Chondrocyte (in vitro differentiated cells): Measurements from ENCODE around the gene MYH11. TPM values are rescaled to one million over a fixed set of nuclear protein-coding genes. Genes with fewer than 3 reads are reported as not detected.
A peak's percentile ranks its signal among the peaks of the same experiment; 100 is the strongest.

Experiments used
- DNase-seq: peaks from one replicate; pipeline ENCODE4 v3.0.0; 2021; ENCODE audit warnings: mixed read lengths, low spot score
- H3K27ac Mint-ChIP-seq: one replicate; pipeline ENCODE4 v1.8.0; 2021; ENCODE audit warnings: mild to moderate bottlenecking, moderate library complexity, mixed read lengths; ENCODE audit not compliant: unreplicated experiment
- H3K27me3 Mint-ChIP-seq: 2 replicates; pipeline ENCODE4 v1.8.0; 2021; ENCODE audit warnings: low read depth, mixed read lengths
- H3K36me3 Mint-ChIP-seq: 2 replicates; pipeline ENCODE4 v1.8.0; 2021; ENCODE audit warnings: low read depth, mixed read lengths
- H3K4me1 Mint-ChIP-seq: 2 replicates; pipeline ENCODE4 v1.8.0; 2021; ENCODE audit warnings: low read depth, mild to moderate bottlenecking, mixed read lengths
- H3K4me3 Mint-ChIP-seq: one replicate; pipeline ENCODE4 v1.8.0; 2021; ENCODE audit warnings: mild to moderate bottlenecking, moderate library complexity, mixed read lengths; ENCODE audit not compliant: unreplicated experiment
- H3K9me3 Mint-ChIP-seq: 2 replicates; pipeline ENCODE4 v1.8.0; 2021; ENCODE audit warnings: low read depth, mixed read lengths
- total RNA-seq: library from RNA; stranded (reverse); gene quantifications from 3 replicates; pipeline ENCODE4 v1.2.1, GENCODE V29; 2021
- TF ChIP-seq, protein P1 (sequence below): fragments of 200-600 bp; sonication (generic); IDR thresholded peaks from 2 replicates; pipeline ENCODE4 v1.5.0; 2021; ENCODE audit warnings: antibody characterized with exemption, mild to moderate bottlenecking, moderate library complexity

The MYH11 gene
- total RNA-seq, 1 donor from 2014 or later: 58.3 TPM

DNA sequence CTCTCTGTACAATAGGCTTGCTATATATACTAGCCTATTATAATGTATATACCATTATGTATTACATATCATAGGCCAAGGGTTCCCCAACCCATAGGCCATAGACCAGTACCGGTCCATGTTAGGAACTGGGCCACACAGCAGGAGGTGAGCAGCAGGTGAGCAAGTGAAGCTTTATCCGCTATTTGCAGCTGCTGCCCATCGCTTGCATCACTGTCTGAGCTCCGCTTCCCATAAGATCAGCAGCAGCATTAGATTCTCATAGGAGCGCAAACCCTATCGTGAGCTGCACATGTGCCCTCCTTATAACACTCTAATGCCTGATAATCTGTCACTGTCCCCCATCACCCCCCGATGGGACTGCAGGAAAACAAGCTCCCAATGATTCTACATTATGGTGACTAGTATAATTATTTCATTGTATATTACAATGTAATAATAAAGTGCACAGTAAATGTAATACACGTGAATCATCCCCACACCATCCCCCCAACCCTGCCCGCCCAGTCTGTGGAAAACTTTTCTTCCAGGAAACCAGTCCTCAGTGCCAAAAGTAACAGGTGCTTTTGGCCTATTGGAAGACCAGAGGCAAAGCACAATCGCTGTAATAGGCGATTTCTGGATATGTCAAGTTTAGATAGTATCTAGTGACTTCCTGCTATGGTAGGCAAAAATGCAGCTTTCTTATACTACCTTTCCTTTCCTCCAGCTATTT is 84.1 kb downstream of the MYH11 start:
- TF ChIP-seq, protein P1, sequence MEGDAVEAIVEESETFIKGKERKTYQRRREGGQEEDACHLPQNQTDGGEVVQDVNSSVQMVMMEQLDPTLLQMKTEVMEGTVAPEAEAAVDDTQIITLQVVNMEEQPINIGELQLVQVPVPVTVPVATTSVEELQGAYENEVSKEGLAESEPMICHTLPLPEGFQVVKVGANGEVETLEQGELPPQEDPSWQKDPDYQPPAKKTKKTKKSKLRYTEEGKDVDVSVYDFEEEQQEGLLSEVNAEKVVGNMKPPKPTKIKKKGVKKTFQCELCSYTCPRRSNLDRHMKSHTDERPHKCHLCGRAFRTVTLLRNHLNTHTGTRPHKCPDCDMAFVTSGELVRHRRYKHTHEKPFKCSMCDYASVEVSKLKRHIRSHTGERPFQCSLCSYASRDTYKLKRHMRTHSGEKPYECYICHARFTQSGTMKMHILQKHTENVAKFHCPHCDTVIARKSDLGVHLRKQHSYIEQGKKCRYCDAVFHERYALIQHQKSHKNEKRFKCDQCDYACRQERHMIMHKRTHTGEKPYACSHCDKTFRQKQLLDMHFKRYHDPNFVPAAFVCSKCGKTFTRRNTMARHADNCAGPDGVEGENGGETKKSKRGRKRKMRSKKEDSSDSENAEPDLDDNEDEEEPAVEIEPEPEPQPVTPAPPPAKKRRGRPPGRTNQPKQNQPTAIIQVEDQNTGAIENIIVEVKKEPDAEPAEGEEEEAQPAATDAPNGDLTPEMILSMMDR: no peak

DNA sequence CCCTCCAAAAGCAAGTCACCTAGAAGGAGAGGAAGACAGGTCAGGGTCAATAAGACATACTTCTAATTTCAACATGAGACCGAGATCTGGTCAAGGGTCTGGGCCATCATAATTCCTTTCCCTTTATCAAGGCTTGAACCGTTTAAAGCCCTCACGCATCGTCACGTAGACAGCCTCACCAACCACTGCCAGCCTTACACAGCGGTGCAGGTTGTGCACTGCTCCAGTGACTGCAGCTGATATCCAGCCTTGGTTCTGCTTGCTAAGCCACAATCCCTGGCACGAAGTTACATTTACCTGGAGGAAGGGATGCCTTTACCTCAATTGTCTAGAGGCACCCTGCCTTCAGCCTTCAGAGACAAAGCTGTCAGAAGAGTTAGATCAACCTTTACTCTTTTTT is 85.1 kb downstream of the MYH11 start:
- no peak overlapping the region for H3K27ac Mint-ChIP-seq
- peaks cover 15% of the 10 kb centered on the region for H3K4me1 Mint-ChIP-seq
- no peak for DNase-seq
- peaks cover 8% of the 10 kb centered on the region for H3K36me3 Mint-ChIP-seq
- no peaks in the 10 kb centered on the region for H3K9me3 Mint-ChIP-seq
- TF ChIP-seq, protein P1: no peak
- H3K4me3 Mint-ChIP-seq: no peak overlapping the region
- peaks cover 5% of the 10 kb centered on the region for H3K27me3 Mint-ChIP-seq

More for the DNA sequence above, 84.1 kb downstream of the MYH11 start:
- H3K4me1 Mint-ChIP-seq: peaks cover 15% of the 10 kb centered on the region
- no peak for DNase-seq
- no peak overlapping the region for H3K4me3 Mint-ChIP-seq
- H3K9me3 Mint-ChIP-seq: no peaks in the 10 kb centered on the region
- peaks cover 6% of the 10 kb centered on the region for H3K27me3 Mint-ChIP-seq
- H3K36me3 Mint-ChIP-seq: peaks cover 5% of the 10 kb centered on the region
- H3K27ac Mint-ChIP-seq: no peak overlapping the region

DNA sequence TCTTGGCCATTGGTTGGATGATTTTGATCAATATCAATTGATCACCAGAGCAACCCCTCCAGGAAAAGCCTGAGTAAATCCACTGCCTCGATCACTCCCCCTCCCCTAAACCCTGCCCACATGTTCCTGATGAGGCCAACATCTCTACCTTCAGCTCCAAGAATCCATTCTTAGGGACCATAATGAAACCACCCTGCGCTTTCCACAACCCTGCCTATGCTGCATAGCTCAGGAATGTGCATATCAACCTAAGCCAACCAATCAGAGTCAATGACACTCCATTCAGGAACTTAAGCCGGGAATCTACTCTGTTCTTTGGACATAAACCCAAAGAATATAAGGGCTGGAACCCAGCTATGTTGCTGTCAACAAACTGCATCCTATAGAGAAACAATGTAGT is 86.3 kb downstream of the MYH11 start:
- Mint-ChIP-seq H3K27me3 (peaks cover 2% of the 10 kb centered on the region), H3K9me3 (no peaks in the 10 kb centered on the region), H3K36me3 (peaks cover 8% of the 10 kb centered on the region), H3K4me1 (peaks cover 17% of the 10 kb centered on the region), H3K4me3 (no peak overlapping the region), H3K27ac (peak overlapping the region; percentile 58)
- DNase-seq: no peak
- TF ChIP-seq, protein P1: no peak

DNA sequence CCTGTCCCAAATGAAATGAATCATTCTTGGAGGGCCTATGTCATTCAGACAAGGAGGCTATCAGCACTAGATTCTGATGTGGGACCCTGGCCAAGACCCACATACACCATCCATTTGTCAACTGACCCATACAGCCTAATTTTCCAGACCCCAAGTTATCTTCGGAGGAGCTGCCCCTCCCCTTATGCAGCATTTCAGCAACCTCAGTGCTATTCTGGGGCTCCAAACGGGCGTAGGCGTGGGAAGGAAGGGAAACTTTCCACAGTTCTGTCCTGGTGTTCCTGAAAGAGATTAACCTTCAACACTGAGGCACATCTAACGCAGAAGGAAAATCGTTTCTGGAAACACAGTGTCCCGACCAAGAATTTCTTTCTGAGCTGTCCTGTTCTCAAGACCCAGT is 86.7 kb downstream of the MYH11 start:
- H3K27ac Mint-ChIP-seq: peak overlapping the region; percentile 5
- peaks cover 2% of the 10 kb centered on the region for H3K27me3 Mint-ChIP-seq
- DNase-seq: no peak
- peaks cover 17% of the 10 kb centered on the region for H3K4me1 Mint-ChIP-seq
- no peak overlapping the region for H3K4me3 Mint-ChIP-seq
- TF ChIP-seq, protein P1: no peak
- peaks cover 9% of the 10 kb centered on the region for H3K36me3 Mint-ChIP-seq
- no peaks in the 10 kb centered on the region for H3K9me3 Mint-ChIP-seq

DNA sequence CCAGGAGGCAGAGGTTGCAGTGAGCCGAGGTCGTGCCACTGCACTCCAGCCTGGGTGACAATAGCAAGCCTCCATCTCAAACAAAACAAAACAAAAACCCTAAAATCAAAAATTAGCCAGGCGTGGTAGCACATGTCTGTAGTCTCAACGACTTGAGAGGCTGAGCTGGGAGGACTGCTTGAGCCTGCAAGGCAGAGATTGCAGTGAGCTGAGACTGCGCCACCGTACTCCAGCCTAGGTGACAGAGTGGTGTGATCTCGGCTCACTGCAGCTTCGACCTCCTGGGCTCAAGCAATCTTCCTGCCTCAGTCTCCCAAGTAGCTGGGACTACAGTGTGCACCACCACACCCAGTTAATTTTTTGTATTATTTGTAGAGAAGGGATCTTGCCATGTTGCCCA is 87.6 kb downstream of the MYH11 start:
- H3K27me3 Mint-ChIP-seq: peaks cover 2% of the 10 kb centered on the region
- H3K27ac Mint-ChIP-seq: no peak overlapping the region
- DNase-seq: no peak
- peaks cover 17% of the 10 kb centered on the region for H3K4me1 Mint-ChIP-seq
- TF ChIP-seq, protein P1: no peak
- no peak overlapping the region for H3K4me3 Mint-ChIP-seq
- peaks cover 11% of the 10 kb centered on the region for H3K36me3 Mint-ChIP-seq
- no peaks in the 10 kb centered on the region for H3K9me3 Mint-ChIP-seq
